Sigmoid colon (tissue), 4 donors: Measurements from ENCODE around the gene DERA.

Source experiments
- EP300 ChIP-seq, 4 donors: sonication (generic); formaldehyde crosslinking; IDR thresholded peaks; one replicate each; pipeline ENCODE4 v1.6.1; 2017; ENCODE audit warnings: antibody characterized with exemption in 4 of 4
- POLR2A ChIP-seq, 2 donors: fragments of 450-650 bp; IDR thresholded peaks; one replicate each; pipeline ENCODE4 v1.6.1; 2016; ENCODE audit warnings: antibody characterized with exemption in 2 of 2, mild to moderate bottlenecking in 2 of 2, moderate library complexity in 2 of 2
- POLR2AphosphoS5 ChIP-seq, 4 donors: sonication (generic); formaldehyde crosslinking; IDR thresholded peaks; one replicate each; pipeline ENCODE4 v1.6.1; 2017; ENCODE audit warnings: antibody characterized with exemption in 4 of 4
- TF ChIP-seq, protein P1 (sequence below), 4 experiments: fragments of 450-650 bp in 3 of 4; fragments of 200-600 bp in 1 of 4; IDR thresholded peaks; one replicate each; pipeline ENCODE4 v1.5.1; 2016 to 2019; ENCODE audit warnings: antibody characterized with exemption in 4 of 4, mild to moderate bottlenecking in 3 of 4, moderate library complexity in 2 of 4

DNA sequence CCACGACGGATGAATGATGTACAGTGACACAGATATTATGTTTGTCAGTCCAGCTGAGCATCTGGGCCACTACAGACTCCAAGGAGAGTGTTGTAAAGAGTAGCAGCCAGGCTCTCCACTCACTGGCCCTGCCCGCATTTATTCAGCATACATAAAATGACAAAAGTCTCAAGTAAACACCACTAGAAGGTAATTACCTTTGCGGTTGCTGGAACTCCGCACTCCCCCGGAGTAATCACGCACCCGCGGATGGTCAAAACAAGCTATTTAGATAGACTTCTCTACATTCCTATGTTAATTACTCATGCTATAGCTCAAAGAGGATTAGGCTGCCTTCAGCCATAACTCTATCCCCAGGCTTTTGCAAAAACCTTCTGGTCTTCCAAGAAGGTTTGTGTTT lies 47.8 kb upstream of the DERA start:
- TF ChIP-seq, protein P1, sequence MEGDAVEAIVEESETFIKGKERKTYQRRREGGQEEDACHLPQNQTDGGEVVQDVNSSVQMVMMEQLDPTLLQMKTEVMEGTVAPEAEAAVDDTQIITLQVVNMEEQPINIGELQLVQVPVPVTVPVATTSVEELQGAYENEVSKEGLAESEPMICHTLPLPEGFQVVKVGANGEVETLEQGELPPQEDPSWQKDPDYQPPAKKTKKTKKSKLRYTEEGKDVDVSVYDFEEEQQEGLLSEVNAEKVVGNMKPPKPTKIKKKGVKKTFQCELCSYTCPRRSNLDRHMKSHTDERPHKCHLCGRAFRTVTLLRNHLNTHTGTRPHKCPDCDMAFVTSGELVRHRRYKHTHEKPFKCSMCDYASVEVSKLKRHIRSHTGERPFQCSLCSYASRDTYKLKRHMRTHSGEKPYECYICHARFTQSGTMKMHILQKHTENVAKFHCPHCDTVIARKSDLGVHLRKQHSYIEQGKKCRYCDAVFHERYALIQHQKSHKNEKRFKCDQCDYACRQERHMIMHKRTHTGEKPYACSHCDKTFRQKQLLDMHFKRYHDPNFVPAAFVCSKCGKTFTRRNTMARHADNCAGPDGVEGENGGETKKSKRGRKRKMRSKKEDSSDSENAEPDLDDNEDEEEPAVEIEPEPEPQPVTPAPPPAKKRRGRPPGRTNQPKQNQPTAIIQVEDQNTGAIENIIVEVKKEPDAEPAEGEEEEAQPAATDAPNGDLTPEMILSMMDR (IDR thresholded peaks at IDR 0.05) = no peak
- TF ChIP-seq POLR2A (IDR thresholded peaks at IDR 0.05) = no peak
- TF ChIP-seq POLR2AphosphoS5 (IDR thresholded peaks at IDR 0.05) = no peak
- no peak for TF ChIP-seq EP300 (IDR thresholded peaks at IDR 0.05)
